22Rv1 (cell line): ENCODE measurements around the gene KPNB1.

Experiments
- ZFX ChIP-seq: fragments of 450-650 bp; IDR thresholded peaks from 2 replicates; pipeline ENCODE4 v1.6.1; 2017; ENCODE audit warnings: antibody characterized with exemption, borderline replicate concordance
- TF ChIP-seq, protein P1 (sequence below): fragments of 450-650 bp; IDR thresholded peaks from 2 replicates; pipeline ENCODE4 v1.5.1; 2017; ENCODE audit warnings: mild to moderate bottlenecking

GRCh38 chr17:47669081-47669480, 19.4 kb downstream of the KPNB1 start:
- TF ChIP-seq, protein P1, sequence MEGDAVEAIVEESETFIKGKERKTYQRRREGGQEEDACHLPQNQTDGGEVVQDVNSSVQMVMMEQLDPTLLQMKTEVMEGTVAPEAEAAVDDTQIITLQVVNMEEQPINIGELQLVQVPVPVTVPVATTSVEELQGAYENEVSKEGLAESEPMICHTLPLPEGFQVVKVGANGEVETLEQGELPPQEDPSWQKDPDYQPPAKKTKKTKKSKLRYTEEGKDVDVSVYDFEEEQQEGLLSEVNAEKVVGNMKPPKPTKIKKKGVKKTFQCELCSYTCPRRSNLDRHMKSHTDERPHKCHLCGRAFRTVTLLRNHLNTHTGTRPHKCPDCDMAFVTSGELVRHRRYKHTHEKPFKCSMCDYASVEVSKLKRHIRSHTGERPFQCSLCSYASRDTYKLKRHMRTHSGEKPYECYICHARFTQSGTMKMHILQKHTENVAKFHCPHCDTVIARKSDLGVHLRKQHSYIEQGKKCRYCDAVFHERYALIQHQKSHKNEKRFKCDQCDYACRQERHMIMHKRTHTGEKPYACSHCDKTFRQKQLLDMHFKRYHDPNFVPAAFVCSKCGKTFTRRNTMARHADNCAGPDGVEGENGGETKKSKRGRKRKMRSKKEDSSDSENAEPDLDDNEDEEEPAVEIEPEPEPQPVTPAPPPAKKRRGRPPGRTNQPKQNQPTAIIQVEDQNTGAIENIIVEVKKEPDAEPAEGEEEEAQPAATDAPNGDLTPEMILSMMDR, result no peak
- no peak for TF ChIP-seq ZFX
